OCI-LY1 (cell line): Measurements from ENCODE around the gene USP17L11.
"Not testable (repeated sequence)": the region's sequence is repeated elsewhere in the genome, so short reads cannot be mapped to it uniquely, and the experiment has no call there.

Experiments
- EZH2 ChIP-seq: fragments of 200-600 bp; sonication (generic), shearing (Covaris generic); IDR thresholded peaks from 2 replicates; pipeline ENCODE4 v1.8.0; 2017; ENCODE audit warnings: borderline replicate concordance, mixed run types, mild to moderate bottlenecking, antibody characterized with exemption, low read length, moderate library complexity, mixed read lengths
- TF ChIP-seq, protein P1 (sequence below): fragments of 200-600 bp; sonication (generic), shearing (Covaris generic); IDR thresholded peaks from 2 replicates; pipeline ENCODE4 v1.5.1; 2017; ENCODE audit warnings: mild to moderate bottlenecking, antibody characterized with exemption, low read length, moderate library complexity, mixed read lengths

DNA sequence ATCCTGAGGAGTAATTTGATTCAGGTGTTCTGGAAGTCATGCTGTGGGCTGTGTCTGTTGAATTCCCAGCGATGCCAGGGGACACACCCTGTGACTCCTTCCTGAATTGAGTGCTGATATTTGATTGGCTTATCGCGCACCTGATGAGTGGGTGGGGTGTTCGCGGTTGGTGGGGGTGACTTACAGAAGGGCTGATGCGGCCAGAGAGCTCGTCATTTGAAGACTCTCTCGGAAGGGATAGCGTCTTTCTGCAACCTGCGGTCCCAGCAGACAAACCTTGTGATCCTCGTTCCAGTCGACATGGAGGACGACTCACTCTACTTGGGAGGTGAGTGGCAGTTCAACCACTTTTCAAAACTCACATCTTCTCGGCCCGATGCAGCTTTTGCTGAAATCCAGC, 18.9 kb downstream of the USP17L11 start, which contains the start of gene USP17L15:
- TF ChIP-seq, protein P1, sequence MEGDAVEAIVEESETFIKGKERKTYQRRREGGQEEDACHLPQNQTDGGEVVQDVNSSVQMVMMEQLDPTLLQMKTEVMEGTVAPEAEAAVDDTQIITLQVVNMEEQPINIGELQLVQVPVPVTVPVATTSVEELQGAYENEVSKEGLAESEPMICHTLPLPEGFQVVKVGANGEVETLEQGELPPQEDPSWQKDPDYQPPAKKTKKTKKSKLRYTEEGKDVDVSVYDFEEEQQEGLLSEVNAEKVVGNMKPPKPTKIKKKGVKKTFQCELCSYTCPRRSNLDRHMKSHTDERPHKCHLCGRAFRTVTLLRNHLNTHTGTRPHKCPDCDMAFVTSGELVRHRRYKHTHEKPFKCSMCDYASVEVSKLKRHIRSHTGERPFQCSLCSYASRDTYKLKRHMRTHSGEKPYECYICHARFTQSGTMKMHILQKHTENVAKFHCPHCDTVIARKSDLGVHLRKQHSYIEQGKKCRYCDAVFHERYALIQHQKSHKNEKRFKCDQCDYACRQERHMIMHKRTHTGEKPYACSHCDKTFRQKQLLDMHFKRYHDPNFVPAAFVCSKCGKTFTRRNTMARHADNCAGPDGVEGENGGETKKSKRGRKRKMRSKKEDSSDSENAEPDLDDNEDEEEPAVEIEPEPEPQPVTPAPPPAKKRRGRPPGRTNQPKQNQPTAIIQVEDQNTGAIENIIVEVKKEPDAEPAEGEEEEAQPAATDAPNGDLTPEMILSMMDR, result not testable (repeated sequence)
- not testable (repeated sequence) for TF ChIP-seq EZH2
